GM12891 (cell line): Measurements from ENCODE around the gene MKX.

Experiments used
- PAX5 ChIP-seq: IDR thresholded peaks from 2 replicates; pipeline ENCODE4 v1.6.1; 2011; ENCODE audit warnings: low read length, moderate library complexity, mild to moderate bottlenecking; ENCODE audit not compliant: insufficient read depth, severe bottlenecking
- POLR2A ChIP-seq: IDR thresholded peaks from 2 replicates; pipeline ENCODE4 v1.6.1; 2011; ENCODE audit warnings: low read depth, low read length, control low read depth
- POLR2AphosphoS5 ChIP-seq: IDR thresholded peaks from 2 replicates; pipeline ENCODE4 v1.6.1; 2011; ENCODE audit warnings: low read depth, low read length, control low read depth

- TF ChIP-seq POLR2A (no peak), PAX5 (no peak), POLR2AphosphoS5 (no peak)
Measured at GRCh38 chr10:27792216-27792615, 46.6 kb upstream of the MKX start.
